GM19463 (cell line): ENCODE data around the gene CYB5R3.

Experiments
- ATAC-seq: cut with Tn5 transposase; IDR thresholded peaks from one replicate; pipeline ENCODE4 v1.9.1; 2021; ENCODE audit warnings: mild to moderate bottlenecking, moderate library complexity; ENCODE audit not compliant: unreplicated experiment

Gene CYB5R3

DNA sequence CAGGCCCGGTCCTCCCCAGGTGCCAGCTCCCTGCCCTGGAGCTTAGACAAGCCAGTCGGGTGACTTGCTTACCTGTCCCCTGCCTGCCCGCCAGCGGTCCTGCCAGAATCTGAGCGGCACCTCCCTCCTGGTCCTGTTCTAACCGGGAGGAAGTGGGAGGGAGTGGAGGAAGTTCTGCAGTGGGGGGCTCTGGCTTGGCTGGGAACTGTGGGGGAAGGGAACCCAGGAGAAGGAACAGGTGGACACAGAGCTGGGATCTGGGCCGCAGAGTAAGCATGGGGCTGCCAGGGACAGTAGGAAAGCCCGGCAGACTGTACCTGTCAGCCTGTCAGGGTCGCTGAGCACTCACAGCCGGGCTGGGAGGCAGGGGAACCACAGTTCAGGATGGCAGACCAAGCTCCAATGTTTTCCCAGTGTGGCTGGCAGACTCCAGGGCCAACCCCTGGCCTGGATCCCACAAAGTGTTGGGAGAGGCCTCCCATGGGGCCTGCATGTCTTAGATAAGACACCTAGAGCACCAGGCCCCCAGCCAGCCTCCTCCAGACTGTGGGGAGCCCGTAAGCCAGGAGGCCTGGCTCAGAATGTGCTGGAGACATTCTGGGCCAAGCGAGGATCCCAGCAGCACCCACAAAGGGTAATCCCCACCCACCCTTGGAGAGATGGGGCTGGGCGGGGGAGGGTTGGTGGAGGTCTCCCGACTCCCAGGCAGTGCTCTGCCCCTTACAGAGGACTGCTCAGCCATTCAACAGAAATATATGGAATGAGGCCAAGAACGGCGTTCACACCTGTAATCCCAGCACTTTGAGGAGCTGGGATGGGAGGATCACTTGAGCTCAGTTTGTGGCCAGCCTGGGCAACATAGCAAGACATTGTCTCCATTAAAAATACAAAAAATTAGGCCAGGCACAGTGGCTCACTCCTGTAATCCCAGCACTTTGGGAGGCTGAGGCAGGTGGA is 2.3 kb downstream of the CYB5R3 start:
- no peak for ATAC-seq

DNA sequence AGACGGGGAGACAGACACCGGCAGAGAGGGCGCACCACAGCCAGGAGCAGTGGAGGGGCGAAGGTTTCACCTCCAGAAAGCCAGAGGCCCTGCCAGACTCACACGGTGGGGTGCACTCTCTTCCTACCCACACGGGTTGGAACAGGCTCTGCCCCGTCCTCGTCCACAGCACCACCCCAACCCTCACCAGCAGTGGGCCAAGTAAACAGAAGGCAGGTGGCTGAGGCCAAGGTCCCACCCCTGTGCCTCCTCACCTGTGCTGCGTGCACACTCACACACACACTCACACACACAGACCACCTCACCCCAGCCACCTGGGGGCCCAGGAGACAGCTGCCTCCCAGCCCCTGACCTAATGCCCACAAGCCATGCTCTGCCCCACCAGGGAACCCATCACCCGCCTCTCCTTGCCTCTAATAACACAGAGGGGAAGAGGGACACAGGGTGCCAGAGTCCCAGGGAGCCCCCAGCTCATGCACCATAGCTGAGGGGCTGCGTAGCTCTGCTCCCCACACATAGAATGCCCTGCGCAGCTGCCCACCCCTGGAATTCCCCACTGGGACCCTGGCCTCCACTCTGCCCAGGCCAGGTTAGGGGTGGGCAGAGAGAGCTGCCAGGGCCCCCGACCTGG is 3.1 kb downstream of the CYB5R3 start:
- no peak for ATAC-seq

DNA sequence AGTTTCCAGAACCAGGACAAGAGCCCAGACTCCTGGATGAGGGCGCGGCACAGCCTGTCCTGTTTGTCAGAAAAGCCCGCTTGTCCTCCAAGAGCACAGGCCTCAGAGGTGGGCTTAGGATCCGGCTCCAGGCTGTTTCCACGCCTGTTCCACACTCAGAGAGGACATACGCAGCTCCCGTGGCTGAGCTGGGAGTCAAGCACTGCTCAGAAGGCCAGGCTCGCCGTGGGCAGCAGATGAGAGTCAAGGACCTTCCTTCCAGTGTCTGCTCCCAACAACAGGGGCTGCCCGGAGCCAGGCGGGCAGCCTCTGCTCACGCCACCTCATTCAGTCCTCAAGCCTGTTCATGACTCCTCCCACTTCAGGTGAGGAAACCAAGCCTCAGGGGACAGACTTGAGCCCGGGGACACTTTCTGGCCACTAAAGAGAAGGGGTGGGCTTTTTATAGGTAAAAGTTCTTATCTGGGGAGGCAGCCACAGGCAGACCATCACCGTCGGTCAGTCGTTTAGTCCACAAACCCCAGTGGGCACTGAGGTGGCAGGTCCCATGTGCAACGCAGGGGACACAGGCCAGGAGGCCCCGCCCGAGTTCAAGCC is 3.8 kb downstream of the CYB5R3 start:
- ATAC-seq = no peak

DNA sequence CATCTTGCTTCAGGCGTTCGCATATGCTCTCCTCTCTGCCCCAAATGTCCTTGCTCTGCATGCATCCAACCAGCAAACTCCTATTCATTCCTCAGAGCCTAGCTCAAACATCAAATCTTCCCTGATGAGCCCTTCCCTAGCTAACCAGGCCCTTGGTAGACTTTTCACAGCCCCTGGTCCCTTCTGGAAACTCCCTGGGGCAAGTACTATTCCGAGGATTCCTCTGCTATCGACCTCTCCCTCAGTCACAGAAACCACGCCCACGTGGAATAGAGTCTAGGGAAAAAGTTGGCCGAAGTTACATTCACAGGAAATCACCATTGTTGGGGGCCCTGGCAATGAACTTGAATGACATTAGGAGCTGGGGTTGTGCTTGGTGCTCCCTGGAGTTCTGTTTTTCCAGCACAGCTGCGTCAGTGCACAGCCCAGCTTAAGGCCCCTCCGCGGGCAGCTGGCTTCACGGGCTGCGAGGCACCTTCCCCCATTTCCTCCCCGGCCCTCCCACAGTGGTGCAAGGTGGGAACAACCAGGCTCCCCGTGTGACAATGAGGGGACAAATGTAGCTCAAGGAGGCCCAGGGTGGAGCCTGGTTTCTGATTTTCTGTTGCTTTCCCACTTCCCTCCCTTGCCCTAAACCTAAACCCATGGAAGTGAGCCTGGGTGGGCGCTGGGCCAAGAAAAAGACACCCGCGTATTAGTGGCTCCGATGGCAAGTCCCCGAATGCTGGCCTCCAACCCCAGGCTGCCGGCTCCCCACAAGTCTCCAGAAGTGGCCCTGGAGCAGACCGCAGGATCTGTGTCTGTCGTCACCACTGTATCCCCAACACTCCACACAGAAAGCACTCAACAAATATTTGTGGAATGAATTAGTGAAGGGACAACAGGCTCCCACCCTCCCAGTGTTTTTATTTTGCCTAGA is 4.5 kb downstream of the CYB5R3 start:
- ATAC-seq = no peak

DNA sequence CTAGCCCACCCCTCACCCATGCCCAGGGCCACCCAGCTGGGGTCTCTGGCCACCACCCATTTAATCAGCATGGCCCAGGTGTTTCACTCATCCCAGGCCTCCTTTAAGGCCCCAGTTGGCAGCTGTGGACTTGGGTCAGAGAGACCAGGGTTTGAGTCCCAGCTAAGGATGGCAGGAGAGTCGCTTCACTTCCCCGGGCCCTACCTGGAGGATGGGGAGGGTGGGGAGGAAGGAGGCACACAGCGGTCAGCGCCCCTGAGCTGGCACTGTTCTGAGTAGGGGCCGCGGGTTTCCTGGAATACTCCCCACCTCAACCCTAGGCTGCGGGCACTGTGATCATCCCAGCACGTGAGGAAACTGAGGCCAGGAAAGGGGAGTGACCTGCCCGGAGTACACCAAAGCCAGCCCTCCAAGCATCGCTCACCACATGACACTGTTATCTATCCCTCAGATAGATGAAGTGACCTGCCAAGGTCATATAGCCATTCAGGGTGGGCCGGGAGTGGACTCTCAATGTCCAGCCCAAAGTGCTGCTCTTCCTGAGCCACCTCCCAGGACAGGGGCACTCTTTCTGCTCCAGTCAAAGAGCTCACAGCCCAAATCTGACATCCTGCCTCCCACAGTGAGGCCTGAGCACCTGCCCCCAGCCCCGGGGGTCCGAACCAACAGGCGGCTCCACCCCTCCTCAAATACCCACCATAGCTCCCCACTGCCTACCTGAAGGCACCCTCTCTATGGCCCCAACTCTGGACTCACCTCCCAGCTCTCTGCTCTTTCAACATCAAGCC is 5.4 kb downstream of the CYB5R3 start:
- ATAC-seq = no peak

DNA sequence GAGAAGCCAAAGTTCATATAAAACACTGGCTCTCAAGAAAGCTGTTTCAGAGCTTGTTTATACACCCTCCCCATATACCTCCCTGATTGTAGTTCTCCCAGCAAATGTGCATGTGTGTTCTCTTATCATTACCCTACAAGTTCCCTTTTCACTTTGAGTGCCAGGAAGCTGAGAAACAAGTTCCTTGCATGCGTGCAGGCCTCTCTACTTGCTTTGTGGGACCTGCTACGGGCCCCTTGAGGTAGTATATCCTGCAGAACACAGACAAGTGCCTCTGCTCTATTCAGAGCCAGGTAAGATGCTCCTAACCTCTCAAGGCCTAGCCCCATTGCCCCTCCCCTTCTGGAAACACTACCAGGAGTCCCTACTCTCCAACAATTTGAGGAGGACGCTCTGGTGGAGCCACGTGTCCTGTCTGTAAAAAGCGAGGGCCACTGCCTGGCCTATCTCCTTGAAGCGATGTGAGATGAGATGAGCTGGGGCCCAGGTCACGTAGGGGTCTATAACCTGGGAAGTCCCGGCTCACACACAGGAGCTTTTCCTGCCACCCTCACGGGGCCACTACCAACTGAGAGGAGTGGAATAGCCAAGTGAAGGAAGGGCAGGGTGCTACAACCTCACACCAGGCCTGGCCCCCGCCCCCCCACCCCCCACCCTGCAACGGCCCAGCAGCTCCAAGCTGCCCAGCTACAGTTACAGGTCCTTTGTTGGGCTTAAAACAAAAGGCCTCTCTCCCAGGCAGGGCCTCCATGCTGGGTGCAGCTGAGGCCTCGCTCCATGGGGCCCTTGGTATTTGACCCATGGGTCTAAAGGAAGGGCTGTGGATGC is 6.2 kb downstream of the CYB5R3 start:
- ATAC-seq = no peak

DNA sequence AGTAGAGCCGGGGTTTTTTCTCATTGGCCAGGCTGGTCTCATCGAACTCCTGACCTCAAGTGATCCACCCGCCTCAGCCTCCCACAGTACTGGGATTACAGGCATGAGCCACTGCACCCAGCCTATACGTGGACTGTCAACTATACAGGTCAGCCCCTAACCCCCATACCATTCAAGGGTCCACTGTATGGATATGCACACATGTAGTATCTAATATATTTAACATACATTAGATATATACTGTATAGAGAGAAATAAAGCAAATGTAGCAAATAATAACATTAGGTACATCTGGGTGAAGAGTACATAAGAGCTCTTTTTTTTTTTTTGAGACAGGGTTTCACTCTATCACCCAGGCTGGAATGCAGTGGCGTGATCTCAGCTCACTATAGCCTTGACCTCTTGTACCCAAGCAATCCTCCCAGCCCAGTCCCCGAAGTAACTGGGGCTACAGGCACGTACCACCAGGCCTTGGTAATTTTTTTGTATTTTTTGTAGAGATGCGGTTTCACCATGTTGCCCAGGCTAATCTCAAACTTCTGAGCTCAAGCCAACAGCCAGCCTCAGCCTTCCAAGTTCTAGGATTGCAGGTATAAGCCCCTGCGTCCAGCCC is 7.3 kb downstream of the CYB5R3 start:
- no peak for ATAC-seq

DNA sequence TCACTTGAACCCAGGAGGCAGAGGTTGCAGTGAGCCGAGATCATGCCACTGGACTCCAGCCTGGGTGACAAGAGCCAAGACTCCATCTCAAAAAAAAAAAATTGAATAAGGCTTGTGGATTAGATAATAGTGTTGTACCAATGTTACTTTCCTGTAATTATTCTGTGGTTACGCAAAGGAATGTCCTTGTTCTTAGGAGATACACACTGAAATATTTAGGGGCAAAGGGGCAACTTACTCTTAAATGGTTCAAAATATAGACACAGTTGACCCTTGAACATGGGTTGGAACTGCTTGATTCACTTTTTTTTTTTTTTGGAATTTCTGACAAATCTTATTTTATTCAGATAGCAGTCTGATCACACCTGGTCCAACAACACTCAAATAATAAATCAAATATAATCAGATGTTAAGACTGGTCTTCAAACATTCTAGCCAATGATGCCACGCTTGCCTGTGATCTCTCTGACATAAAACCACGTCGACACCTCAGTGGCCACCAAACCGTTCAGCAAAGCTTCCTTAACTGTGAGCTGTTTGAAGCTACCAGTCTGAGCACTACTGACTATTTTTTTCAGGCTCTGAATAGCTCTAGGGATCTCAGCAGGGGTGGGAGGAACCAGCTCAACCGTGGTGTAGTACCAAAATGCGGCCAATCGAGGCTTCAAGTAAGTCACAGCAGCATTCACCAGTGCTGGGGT is 9.5 kb downstream of the CYB5R3 start:
- no peak for ATAC-seq

DNA sequence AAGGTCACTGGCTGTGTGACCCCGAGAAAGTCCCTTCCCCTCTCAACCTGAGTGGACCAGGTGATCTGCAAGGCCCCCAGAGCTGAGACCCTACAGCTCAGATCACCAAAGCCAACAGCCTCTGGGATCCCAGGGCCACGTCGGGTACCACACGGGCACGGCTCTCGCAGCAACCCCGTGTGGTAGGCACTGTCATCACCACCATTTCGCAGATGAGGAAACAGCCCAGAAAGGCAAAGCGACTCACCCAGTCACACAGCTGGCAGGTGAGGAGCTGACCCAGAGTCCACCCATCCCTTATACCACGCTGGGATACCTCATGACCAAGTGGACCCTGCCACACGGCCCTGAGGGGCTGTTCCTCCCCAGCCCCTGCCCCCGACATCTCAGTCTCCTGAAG is 11.6 kb downstream of the CYB5R3 start:
- ATAC-seq = no peak

DNA sequence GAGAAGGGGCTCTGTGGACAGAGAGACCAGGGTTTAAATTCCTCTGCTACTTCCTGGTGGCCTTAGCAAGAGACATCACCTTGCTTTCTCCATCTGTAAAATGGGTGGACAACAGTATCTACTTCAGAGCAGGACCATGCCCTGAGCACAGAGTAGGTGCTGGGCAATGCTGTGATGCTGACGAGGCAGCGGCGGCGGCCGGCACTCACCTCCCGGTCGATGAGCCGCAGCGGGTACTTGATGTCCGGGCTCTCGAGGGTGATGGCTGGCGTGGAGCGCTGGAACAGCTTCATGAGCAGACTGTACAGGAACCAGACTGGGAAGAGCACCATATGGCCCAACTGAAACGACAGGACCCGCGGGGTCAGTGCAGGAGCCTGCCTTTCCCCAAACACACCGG is 12.7 kb downstream of the CYB5R3 start:
- ATAC-seq = no peak

DNA sequence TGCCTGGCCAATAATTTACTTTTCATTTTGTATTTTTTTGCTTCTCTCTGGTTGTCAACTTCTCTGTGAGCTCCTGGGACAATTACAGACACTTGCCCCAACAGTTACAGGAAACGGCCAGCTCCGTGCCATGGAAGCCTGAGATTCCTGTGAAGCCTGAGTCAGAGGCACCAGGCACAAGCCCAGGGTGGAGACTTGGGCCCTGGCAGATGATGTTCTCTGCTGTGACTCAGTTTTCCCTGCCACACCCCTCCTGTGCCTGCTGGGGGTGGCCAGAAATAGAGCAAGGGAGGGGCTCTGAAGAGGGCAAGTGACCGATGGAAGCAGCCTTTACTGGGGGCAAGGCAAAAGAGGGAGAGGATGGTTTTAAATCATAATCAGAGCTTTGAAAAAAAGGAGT is 13.7 kb downstream of the CYB5R3 start:
- no peak for ATAC-seq

DNA sequence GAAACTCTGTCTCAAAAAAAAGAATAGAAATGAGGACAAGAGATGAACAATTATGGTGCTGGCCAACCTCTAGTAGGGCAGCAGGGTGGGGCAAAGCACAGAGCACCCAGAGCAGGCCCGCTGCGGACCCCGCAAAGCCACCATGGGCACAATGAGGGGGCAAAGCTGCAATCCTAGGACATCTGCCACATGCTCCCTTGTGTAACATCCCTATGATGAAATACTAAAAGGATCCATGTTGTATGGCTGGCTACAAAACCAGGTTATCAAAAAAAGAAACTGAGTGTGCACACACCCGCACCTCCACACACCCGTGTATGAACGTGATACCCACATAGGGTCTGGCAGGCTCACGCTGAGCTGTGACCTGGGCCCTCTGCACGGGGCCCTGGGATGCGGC is 16.2 kb downstream of the CYB5R3 start:
- ATAC-seq = no peak

DNA sequence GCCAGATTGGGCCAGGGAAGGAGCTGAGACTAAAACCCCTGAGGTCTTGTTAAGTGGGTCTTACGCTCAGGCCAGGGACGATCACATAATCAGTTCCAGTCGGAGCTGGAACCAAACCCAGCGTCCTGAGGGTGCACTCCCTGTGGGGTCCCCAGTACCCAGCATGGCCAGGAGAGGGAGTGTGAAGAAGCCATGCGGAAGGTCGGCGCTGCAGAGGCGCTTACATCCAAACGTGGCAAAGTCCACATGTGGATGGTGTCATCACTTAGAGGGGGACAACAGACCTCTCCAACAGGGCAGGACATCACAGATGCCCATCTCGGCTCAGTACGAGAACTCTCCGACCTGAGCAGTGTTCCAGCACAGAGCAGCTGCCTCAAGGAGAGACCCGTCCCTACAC is 17.1 kb downstream of the CYB5R3 start:
- ATAC-seq = no peak

DNA sequence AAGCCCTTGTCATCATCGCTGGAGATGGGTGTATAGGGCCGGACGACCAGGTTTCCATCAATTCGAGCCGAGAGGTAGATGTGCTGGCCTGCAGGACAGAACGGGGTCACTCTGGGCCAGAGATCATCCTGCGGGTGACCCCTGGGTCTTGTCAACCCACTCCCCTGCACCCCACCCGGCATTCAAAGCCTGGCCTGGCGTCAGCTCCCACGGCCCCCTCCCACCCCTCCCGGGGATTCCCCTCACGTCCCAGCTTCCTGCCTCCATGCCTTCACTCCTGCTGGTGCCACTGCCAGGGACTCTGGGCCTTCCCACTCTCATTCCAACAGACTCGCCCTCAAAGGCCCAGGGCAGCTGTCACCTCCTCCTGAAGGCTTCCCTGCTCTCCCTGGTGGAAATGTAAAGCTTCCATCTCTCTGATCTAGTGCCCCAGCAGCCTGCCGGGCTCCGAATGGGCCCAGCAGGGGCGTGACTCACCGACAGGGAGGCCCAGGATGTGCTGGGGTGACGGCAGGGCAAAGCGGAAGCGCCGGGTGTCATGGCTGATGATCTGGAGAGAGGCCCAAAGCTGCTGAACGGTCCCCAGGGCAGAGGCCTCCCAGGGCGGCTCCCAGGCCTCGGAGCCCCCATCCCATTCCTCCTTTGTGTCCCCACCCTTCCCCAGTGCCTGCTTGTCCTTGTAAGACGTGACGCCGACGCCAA is 18.1 kb downstream of the CYB5R3 start:
- ATAC-seq = no peak

DNA sequence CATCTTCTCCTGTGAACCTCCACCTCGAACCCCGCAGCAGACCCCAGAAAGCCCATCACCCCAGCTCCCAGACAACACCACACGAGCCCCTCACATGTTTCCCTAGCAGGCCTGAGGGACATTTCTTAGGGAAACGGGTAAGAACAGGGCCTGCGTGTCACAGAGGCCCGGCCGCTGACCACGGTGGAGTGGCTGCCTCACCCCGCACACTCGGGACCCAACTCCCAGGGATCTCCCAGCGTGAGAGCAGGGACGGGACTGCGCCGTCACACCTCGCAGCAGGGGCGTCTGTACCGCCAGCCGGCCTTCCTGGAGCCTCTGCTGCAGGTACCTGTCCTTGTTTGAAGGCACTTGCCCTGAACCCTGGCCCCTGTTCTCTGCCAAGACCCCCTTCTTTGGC is 19.0 kb downstream of the CYB5R3 start:
- ATAC-seq = no peak

DNA sequence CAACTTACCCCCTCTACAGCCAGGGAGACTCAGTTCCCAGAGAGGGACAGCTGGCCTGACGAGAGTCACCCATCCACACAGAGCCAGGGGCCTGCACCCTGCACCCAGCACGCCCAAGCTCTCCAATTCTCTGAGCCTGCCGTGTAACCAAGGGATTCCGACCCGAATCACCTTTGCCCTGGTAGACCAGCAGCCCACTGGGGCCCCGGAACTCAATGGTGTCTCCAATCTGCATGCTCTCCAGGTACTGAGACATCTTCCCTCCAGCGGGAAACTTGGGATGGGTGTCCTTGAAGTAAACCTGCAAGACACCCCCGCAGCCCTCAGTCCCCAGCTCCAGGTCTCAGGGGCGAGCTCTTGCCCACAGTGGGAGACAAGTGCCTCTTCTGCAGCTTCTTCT is 21.2 kb downstream of the CYB5R3 start:
- ATAC-seq = no peak

DNA sequence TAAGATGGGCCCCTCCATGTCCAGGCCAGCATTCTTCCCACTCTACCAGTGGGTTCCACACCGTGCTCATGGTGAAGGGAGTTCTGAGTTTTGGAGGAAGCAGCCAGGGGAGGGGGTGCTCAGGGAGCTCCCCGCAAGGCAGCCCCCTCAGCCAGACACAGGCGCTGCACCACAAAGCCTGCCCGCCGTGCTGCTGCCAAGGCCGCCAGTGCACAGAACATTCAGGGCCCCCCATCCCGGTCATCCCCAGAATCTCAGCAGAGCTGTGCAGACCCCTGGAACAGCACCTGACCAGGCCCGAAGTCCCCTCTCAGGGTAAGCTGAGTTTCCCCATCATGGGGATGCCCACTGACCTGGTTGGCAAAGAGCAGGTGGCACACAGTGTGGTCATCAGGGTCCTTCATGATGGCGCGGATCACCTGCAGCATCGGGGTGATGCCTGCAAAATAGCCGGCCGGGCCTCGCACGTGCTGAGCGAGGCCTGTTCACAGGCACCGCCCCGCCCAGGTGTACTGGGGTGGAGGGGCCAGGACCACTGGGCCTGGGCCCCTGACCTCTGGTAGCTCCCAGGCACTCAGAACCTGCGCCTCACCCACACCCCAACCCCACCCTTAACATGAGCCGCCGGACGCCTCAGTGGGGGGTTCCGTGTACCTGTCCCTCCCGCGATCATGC is 22.1 kb downstream of the CYB5R3 start:
- ATAC-seq = no peak
